Bronchial epithelial cell (primary cell): ENCODE results near the gene CUZD1. TPM values are rescaled to one million over a fixed set of nuclear protein-coding genes. Genes with fewer than 3 reads are reported as not detected.
A peak's percentile ranks its signal among the peaks of the same experiment; 100 is the strongest.

Experiments used
- DNase-seq: peaks from one replicate; pipeline ENCODE4 v3.0.0-alpha.2; 2010; ENCODE audit warnings: low read depth
- FAIRE-seq: peaks from 2 replicates; lab custom pipeline; 2011; peaks lifted over from hg19 to GRCh38; lab: Jason Lieb, UNC
- H3K27me3 ChIP-seq: 2 replicates; pipeline ENCODE4 v1.5.1; 2011; ENCODE audit warnings: low read length; ENCODE audit not compliant: control insufficient read depth, insufficient read depth
- H3K36me3 ChIP-seq: 2 replicates; pipeline ENCODE4 v1.5.1; 2011; ENCODE audit warnings: low read length; ENCODE audit not compliant: control insufficient read depth, insufficient read depth
- H3K4me3 ChIP-seq: 2 replicates; pipeline ENCODE4 v1.5.1; 2011; ENCODE audit warnings: mild to moderate bottlenecking, low read depth, low read length, control low read depth
- total RNA-seq: library from RNA; depleted of rRNA; stranded (reverse); fragments of >200 nt; gene quantifications from 2 replicates; pipeline ENCODE4 v1.2.1, GENCODE V29; 2014
- TF ChIP-seq, protein P1 (sequence below): IDR thresholded peaks from 2 replicates; pipeline ENCODE4 v1.5.1; 2011; ENCODE audit warnings: mild to moderate bottlenecking, moderate library complexity, low read length, control low read depth, inconsistent platforms; ENCODE audit not compliant: insufficient read depth, severe bottlenecking

Gene CUZD1
- total RNA-seq, 1 donor from 2014 or later: 0.79 TPM

DNA sequence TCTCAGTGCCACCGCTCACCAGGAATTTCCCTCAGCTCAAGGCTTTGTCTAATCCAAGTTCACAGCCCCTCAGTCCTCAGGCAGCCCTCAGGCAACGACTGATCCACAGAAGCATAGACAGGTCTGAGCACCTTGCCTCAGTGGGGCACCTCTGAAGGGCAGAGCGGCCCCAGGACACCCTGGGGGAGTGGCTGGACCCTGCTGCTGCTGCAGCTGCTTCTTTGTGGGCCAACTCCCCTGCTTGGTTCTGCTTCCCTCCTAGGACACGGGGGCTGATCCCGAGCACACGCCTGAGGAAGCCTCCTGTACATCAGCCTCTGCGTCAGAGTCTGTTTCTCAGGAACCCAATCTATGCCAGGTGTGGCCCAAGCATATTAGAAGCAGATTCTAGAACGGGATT, 16.2 kb downstream of the CUZD1 start:
- FAIRE-seq: no peak
- Histone ChIP-seq H3K4me3 (no peak overlapping the region), H3K36me3 (no peaks in the 10 kb centered on the region), H3K27me3 (no peaks in the 10 kb centered on the region)
- TF ChIP-seq, protein P1, sequence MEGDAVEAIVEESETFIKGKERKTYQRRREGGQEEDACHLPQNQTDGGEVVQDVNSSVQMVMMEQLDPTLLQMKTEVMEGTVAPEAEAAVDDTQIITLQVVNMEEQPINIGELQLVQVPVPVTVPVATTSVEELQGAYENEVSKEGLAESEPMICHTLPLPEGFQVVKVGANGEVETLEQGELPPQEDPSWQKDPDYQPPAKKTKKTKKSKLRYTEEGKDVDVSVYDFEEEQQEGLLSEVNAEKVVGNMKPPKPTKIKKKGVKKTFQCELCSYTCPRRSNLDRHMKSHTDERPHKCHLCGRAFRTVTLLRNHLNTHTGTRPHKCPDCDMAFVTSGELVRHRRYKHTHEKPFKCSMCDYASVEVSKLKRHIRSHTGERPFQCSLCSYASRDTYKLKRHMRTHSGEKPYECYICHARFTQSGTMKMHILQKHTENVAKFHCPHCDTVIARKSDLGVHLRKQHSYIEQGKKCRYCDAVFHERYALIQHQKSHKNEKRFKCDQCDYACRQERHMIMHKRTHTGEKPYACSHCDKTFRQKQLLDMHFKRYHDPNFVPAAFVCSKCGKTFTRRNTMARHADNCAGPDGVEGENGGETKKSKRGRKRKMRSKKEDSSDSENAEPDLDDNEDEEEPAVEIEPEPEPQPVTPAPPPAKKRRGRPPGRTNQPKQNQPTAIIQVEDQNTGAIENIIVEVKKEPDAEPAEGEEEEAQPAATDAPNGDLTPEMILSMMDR: no peak
- DNase-seq: no peak

DNA sequence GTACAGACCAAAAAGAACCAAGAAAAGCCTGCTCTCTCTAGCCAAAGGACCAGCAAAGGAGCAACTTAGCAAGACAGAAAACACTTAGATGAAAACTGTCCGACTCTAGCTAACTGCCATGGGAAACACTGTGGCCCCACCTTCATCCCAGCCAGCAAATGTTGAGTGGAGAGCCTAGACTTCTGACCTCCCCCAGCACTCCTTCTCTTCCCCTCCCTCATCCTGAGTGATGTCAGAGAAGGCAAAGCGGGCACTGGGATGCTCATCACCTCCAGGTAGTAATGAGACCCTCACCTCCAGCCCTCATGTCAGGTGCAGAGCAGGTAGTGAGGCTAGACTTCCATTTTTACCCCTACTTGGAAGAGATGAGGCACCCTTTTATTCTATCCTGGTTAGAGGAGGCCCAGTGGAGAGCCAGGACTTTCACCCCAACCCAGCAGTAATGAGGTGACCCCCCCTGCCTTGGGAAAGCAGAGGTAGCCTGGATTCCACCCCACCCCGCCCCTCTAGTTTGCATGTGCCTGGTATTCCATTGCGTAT, 16.9 kb downstream of the CUZD1 start:
- Histone ChIP-seq H3K4me3 (no peak overlapping the region), H3K36me3 (no peaks in the 10 kb centered on the region), H3K27me3 (no peaks in the 10 kb centered on the region)
- FAIRE-seq (no peak), DNase-seq (no peak)
- TF ChIP-seq, protein P1: no peak

DNA sequence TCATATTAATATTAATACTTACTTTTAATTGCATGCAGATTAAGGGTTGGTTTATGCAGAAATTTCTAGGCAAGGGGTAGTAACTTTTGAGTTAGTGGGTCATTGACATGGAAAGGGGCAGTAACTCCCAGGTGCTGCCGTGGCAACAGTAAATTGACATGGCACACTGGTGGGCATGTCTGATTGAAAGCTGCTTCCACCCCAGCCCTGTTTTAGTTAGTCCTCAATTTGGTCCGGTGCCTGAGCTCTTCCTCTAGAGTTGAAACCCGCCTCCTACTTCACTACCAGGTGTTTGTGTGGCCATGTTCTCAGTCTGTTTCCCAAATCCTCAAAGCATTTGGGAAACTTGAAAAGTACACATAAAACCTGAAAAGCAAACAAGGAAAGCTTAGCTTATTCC, 18.4 kb downstream of the CUZD1 start:
- DNase-seq: no peak
- TF ChIP-seq, protein P1: no peak
- H3K36me3 ChIP-seq: no peaks in the 10 kb centered on the region
- H3K27me3 ChIP-seq: no peaks in the 10 kb centered on the region
- H3K4me3 ChIP-seq: no peak overlapping the region
- peak; percentile 52 for FAIRE-seq

DNA sequence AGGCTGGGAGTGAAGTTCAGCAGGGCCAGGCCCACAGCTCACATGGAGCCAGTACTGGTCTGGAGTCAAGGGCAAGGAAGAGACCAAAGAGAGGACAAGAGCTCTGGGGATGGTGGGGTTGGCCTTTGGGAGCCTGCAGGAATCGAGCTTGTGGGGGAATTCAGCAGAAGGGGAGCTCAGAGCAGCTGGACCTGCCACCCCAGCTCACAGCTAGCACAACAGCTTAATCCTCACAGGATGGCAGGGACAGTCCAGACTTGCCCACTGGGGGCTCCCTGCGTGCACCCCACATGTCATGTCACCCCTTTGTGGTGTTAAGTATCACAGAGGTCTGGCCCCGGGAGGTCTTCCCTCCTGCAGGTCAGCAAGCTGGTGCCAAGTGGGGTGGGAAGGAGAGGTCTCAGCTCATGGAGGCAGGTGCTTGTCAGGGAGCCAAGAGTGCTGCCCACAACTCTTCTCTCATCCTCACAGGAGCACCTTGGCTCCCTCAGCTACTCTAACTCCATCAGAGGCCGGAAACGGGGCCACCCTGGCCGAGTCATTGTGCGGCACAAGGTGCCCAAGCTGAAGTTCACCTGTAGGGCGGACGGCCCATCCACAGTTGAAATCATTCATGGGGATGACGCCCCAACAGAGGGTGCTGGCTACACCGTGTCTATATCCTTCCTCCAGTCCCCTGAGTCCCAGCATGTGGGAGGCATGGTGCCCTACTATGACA, 22.5 kb downstream of the CUZD1 start:
- H3K36me3 ChIP-seq: no peaks in the 10 kb centered on the region
- no peak overlapping the region for H3K4me3 ChIP-seq
- FAIRE-seq (no peak), DNase-seq (no peak)
- H3K27me3 ChIP-seq: peaks cover 2% of the 10 kb centered on the region
- TF ChIP-seq, protein P1: no peak

DNA sequence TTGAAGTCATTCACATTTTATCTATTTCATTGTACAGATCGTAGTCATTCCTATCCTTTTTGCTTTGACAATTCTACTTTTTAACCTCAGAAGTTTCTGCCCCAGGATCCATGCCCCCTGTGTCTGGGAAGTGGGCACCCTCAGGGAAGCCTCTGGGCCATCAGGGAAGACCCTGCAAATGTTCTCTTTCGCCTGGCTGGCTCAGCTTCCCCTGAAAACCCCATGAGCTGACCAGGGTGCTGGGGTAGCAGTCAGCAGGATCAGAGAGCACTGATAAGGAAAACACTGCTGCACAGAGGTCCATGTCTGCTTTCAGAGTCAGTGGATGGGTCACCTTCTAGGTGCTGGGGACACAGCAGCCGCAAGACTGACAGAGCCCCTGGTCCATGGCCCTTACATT, 23.8 kb downstream of the CUZD1 start:
- H3K27me3 ChIP-seq: peaks cover 4% of the 10 kb centered on the region
- DNase-seq (no peak), FAIRE-seq (no peak)
- TF ChIP-seq, protein P1: no peak
- no peaks in the 10 kb centered on the region for H3K36me3 ChIP-seq
- no peak overlapping the region for H3K4me3 ChIP-seq
